PFSK-1 (cell line): ENCODE results near the gene THAP10.

Experiments used
- REST ChIP-seq, 2 experiments: IDR thresholded peaks; 2 replicates each; pipeline versions ENCODE4 v1.6.1 to v1.8.0; 2011 to 2012; ENCODE audit warnings: low read depth in 2 of 2, low read length in 2 of 2, control low read depth in 1 of 2, inconsistent platforms in 1 of 2, mild to moderate bottlenecking in 1 of 2, moderate library complexity in 1 of 2; ENCODE audit not compliant: insufficient read depth in 1 of 2
- SIN3A ChIP-seq: IDR thresholded peaks from 2 replicates; pipeline ENCODE4 v1.6.1; 2012; ENCODE audit warnings: mild to moderate bottlenecking, low read length, moderate library complexity, borderline replicate concordance; ENCODE audit not compliant: insufficient read depth
- TAF1 ChIP-seq: IDR thresholded peaks from 2 replicates; pipeline ENCODE4 v1.6.1; 2012; ENCODE audit warnings: low read length, control low read depth, borderline replicate concordance; ENCODE audit not compliant: insufficient read depth

- TF ChIP-seq REST (IDR thresholded peaks at IDR 0.05; ENCODE audit: insufficient read depth in 1 of 2, low read depth in 2 of 2, low read length in 2 of 2) (no peak), TAF1 (no peak), SIN3A (no peak)
Measured at GRCh38 chr15:70853318-70853972, 38.8 kb downstream of the THAP10 start.
